GM23248 (cell line): Measurements from ENCODE around the gene IFT43. TPM values are rescaled to one million over a fixed set of nuclear protein-coding genes. Genes with fewer than 3 reads are reported as not detected.

Experiments
- DNase-seq: peaks from one replicate; pipeline ENCODE4 v3.0.0-alpha.2; 2015
- H2AFZ ChIP-seq: fragments of 200-600 bp; sonication (generic); 2 replicates; pipeline ENCODE4 v1.6.1; 2016; ENCODE audit warnings: antibody characterized with exemption
- H3F3A ChIP-seq: fragments of 200-600 bp; sonication (generic); 2 replicates; pipeline ENCODE4 v1.6.1; 2016; ENCODE audit warnings: mild to moderate bottlenecking, antibody characterized with exemption, mixed run types; ENCODE audit not compliant: insufficient read depth
- H3K27ac ChIP-seq: fragments of 200-600 bp; sonication (generic); 2 replicates; pipeline ENCODE4 v1.5.1; 2016; ENCODE audit warnings: mild to moderate bottlenecking
- H3K27me3 ChIP-seq: fragments of 200-600 bp; sonication (generic); replicated peaks from 2 replicates; pipeline ENCODE4 v1.6.1; 2016; ENCODE audit warnings: mild to moderate bottlenecking; ENCODE audit not compliant: insufficient read depth
- H3K36me3 ChIP-seq: fragments of 200-600 bp; sonication (generic); 2 replicates; pipeline ENCODE4 v1.6.1; 2016; ENCODE audit warnings: low read depth, mild to moderate bottlenecking
- H3K4me1 ChIP-seq: fragments of 200-600 bp; sonication (generic); 2 replicates; pipeline ENCODE4 v1.6.1; 2016; ENCODE audit warnings: mild to moderate bottlenecking; ENCODE audit not compliant: insufficient read depth
- H3K4me2 ChIP-seq: fragments of 200-600 bp; sonication (generic); one replicate; pipeline ENCODE4 v1.6.1; 2016; ENCODE audit warnings: mild to moderate bottlenecking; ENCODE audit not compliant: unreplicated experiment
- H3K4me3 ChIP-seq: fragments of 200-600 bp; sonication (generic); 2 replicates; pipeline ENCODE4 v1.5.1; 2016; ENCODE audit warnings: mild to moderate bottlenecking
- H3K79me2 ChIP-seq: fragments of 200-600 bp; sonication (generic); 2 replicates; pipeline ENCODE4 v1.6.1; 2016; ENCODE audit warnings: mild to moderate bottlenecking; ENCODE audit not compliant: insufficient read depth
- H3K9ac ChIP-seq: fragments of 200-600 bp; sonication (generic); 2 replicates; pipeline ENCODE4 v1.6.1; 2016; ENCODE audit warnings: mild to moderate bottlenecking
- H3K9me2 ChIP-seq: fragments of 200-600 bp; sonication (generic); 2 replicates; pipeline ENCODE4 v1.6.1; 2016; ENCODE audit warnings: mixed run types, mild to moderate bottlenecking, moderate library complexity; ENCODE audit not compliant: insufficient read depth
- H3K9me3 ChIP-seq: fragments of 200-600 bp; sonication (generic); one replicate; pipeline ENCODE4 v1.6.1; 2017; ENCODE audit warnings: low read depth
- H4K20me1 ChIP-seq: fragments of 200-600 bp; sonication (generic); 2 replicates; pipeline ENCODE4 v1.6.0; 2016; ENCODE audit not compliant: insufficient read depth
- EZH2 ChIP-seq: fragments of 200-600 bp; sonication (generic); IDR thresholded peaks from 2 replicates; pipeline ENCODE4 v1.6.1; 2018; ENCODE audit warnings: antibody characterized with exemption, mild to moderate bottlenecking; ENCODE audit not compliant: insufficient read depth, poor library complexity, severe bottlenecking
- EZH2phosphoT487 ChIP-seq: fragments of 200-600 bp; sonication (generic); IDR thresholded peaks from 2 replicates; pipeline ENCODE4 v1.6.1; 2018; ENCODE audit warnings: antibody characterized with exemption, moderate library complexity, mild to moderate bottlenecking, low read depth; ENCODE audit not compliant: insufficient read depth
- WGBS, 2 experiments: methylation state at CpG; one replicate each; pipeline ENCODE4 v1.1.6; 2015 to 2017; ENCODE audit warnings: low lambda C conversion rate in 2 of 2, low coverage in 1 of 2; ENCODE audit errors: missing lambda C conversion rate in 2 of 2; 5-methylcytosine and 5-hydroxymethylcytosine counted together
- in situ Hi-C: fragments of 300-500 bp; cut with MboI; formaldehyde crosslinking; loops from 2 replicates; pipeline ENCODE4 v1.15.0; 2020
- polyA plus RNA-seq: library from polyadenylated mRNA; unstranded; fragments of >200 nt; fragmentation: Nextera tagmentation; extraction: Ambion mirVana; gene quantifications from 2 replicates; pipeline ENCODE4 v1.2.1, GENCODE V29; 2016
- total RNA-seq: library from RNA; depleted of rRNA; stranded (reverse); fragments of >200 nt; shearing (Covaris generic); gene quantifications from 2 replicates; pipeline ENCODE4 v1.2.3, GENCODE V29; 2014

Gene IFT43
- total and polyA plus RNA-seq, 2 experiments from 2014 or later, result 41.4 to 67.9 TPM

DNA sequence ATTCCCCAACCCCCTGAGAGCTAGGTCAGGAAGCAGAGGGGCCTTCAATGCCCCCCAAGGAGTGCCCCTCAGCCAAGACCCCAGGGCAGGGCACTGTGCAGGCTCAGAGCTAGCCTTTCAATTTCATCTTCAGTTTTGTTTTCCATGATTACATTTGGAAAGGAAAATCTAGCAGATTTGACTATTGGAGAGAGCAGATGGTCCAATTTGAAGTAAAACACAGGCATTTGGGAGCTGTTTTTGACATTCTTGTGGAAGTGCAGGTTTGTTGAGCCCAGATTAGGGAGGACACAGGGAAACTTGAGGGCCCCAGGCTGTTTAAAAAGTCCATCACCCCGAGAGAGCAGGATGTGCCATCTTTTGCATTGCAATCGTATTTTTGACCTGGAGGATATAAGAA, 107.5 kb downstream of the IFT43 start:
- no peak for DNase-seq
- no peaks in the 10 kb centered on the region for H3K9me2 ChIP-seq
- WGBS, 2 experiments, result 56 to 62% methylated on average over 2 of the region's 2 CpGs
- no peaks in the 10 kb centered on the region for H3K79me2 ChIP-seq
- H4K20me1 ChIP-seq, result no peaks in the 10 kb centered on the region
- H3K36me3 ChIP-seq, result no peaks in the 10 kb centered on the region
- TF ChIP-seq EZH2phosphoT487 (no peak), EZH2 (no peak)
- no peak overlapping the region for H2AFZ ChIP-seq
- H3F3A ChIP-seq, result no peaks in the 10 kb centered on the region
- no peaks in the 10 kb centered on the region; the same call in 1 of the 2 replicates for H3K4me1 ChIP-seq
- no peak overlapping the region for H3K9ac ChIP-seq
- H3K4me2 ChIP-seq, result no peak overlapping the region
- H3K27me3 ChIP-seq, result no peaks in the 10 kb centered on the region
- no peak overlapping the region for H3K27ac ChIP-seq
- in situ Hi-C loops, result no loop called here
- H3K4me3 ChIP-seq, result no peak overlapping the region
- H3K9me3 ChIP-seq, result no peaks in the 10 kb centered on the region

DNA sequence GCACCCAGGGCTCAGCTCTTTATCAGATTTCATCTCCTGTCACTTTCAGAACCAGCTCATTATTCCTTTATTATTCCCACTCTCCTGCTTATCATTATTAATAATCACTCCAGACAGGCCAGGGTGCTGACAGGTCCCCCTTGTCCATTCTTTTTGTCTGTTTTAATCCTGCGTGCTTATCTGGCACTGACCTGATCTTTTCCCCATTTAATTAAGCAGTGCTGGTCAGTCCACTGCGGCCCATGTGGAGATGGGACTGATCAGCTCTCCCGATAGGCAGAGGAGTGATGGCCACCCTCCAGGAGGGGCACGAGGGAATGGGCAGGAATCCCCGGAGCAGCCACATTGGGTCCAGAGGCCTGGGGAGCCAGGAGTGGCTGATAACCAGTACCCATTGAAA, 110.7 kb downstream of the IFT43 start:
- no peaks in the 10 kb centered on the region for H3K9me2 ChIP-seq
- no peaks in the 10 kb centered on the region for H3F3A ChIP-seq
- H3K79me2 ChIP-seq, result no peaks in the 10 kb centered on the region
- no peaks in the 10 kb centered on the region for H3K4me1 ChIP-seq
- no peaks in the 10 kb centered on the region for H4K20me1 ChIP-seq
- H3K9me3 ChIP-seq, result no peaks in the 10 kb centered on the region
- WGBS, 2 experiments, result 67 to 75% methylated on average over 5 of the region's 5 CpGs
- no peak overlapping the region for H3K4me2 ChIP-seq
- TF ChIP-seq EZH2phosphoT487 (no peak), EZH2 (no peak)
- no peak for DNase-seq
- H3K36me3 ChIP-seq, result no peaks in the 10 kb centered on the region
- in situ Hi-C loops, result no loop called here
- no peak overlapping the region for H3K9ac ChIP-seq
- H3K4me3 ChIP-seq, result no peak overlapping the region
- no peak overlapping the region for H3K27ac ChIP-seq
- H3K27me3 ChIP-seq, result no peaks in the 10 kb centered on the region
- no peak overlapping the region for H2AFZ ChIP-seq

DNA sequence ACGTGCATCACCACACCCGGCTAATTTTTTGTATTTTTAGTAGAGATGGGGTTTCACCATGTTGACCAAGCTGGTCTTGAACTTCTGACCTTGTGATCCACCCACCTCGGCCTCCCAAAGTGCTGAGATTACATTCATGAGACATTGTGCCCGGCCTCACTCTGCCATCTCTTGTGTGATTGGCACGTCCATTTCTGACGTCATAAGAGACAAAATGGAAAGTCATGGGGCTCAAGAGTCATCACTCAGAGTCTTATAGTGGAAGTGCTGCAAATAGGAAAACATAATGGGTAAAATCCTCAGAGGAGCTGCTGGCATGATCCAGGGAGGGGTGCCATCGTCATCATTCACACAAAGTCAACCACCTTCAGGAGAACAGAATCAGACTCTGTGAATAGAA, 112.0 kb downstream of the IFT43 start:
- no peak for DNase-seq
- TF ChIP-seq EZH2 (no peak), EZH2phosphoT487 (no peak)
- H3K4me3 ChIP-seq, result no peak overlapping the region
- H3K4me2 ChIP-seq, result no peak overlapping the region
- no peaks in the 10 kb centered on the region for H3K4me1 ChIP-seq
- no peaks in the 10 kb centered on the region for H3K79me2 ChIP-seq
- in situ Hi-C loops, result no loop called here
- no peaks in the 10 kb centered on the region for H3K9me3 ChIP-seq
- no peaks in the 10 kb centered on the region for H3K36me3 ChIP-seq
- no peak overlapping the region for H3K27ac ChIP-seq
- no peaks in the 10 kb centered on the region for H3F3A ChIP-seq
- no peaks in the 10 kb centered on the region for H4K20me1 ChIP-seq
- no peak overlapping the region for H2AFZ ChIP-seq
- 69 to 81% methylated on average over 7 of the region's 7 CpGs for WGBS, 2 experiments
- H3K9me2 ChIP-seq, result no peaks in the 10 kb centered on the region
- no peak overlapping the region for H3K9ac ChIP-seq
- H3K27me3 ChIP-seq, result no peaks in the 10 kb centered on the region

- Histone ChIP-seq H3F3A (no peaks in the 10 kb centered on the region), H3K27me3 (no peaks in the 10 kb centered on the region), H3K9me3 (no peaks in the 10 kb centered on the region), H3K9ac (no peak overlapping the region), H3K4me2 (no peak overlapping the region), H3K79me2 (no peaks in the 10 kb centered on the region), H3K4me1 (no peaks in the 10 kb centered on the region), H3K4me3 (no peak overlapping the region), H2AFZ (no peak overlapping the region), H3K36me3 (no peaks in the 10 kb centered on the region), H3K27ac (no peak overlapping the region), H3K9me2 (no peaks in the 10 kb centered on the region), H4K20me1 (no peaks in the 10 kb centered on the region)
- DNase-seq, result no peak
- WGBS, 2 experiments, result 79 to 88% methylated on average over 8 of the region's 8 CpGs
- no peak for TF ChIP-seq EZH2
- no peak for TF ChIP-seq EZH2phosphoT487
- in situ Hi-C loops, result no loop called here
Measured at GRCh38 chr14:76098047-76098446, 112.5 kb downstream of the IFT43 start.
